Chondrocyte (in vitro differentiated cells): ENCODE results near the gene ZDHHC8. TPM values are rescaled to one million over a fixed set of nuclear protein-coding genes. Genes with fewer than 3 reads are reported as not detected.

Experiments
- DNase-seq: peaks from one replicate; pipeline ENCODE4 v3.0.0; 2021; ENCODE audit warnings: mixed read lengths, low spot score
- H3K27ac Mint-ChIP-seq: one replicate; pipeline ENCODE4 v1.8.0; 2021; ENCODE audit warnings: mild to moderate bottlenecking, moderate library complexity, mixed read lengths; ENCODE audit not compliant: unreplicated experiment
- H3K27me3 Mint-ChIP-seq: 2 replicates; pipeline ENCODE4 v1.8.0; 2021; ENCODE audit warnings: low read depth, mixed read lengths
- H3K36me3 Mint-ChIP-seq: 2 replicates; pipeline ENCODE4 v1.8.0; 2021; ENCODE audit warnings: low read depth, mixed read lengths
- H3K4me1 Mint-ChIP-seq: 2 replicates; pipeline ENCODE4 v1.8.0; 2021; ENCODE audit warnings: low read depth, mild to moderate bottlenecking, mixed read lengths
- H3K4me3 Mint-ChIP-seq: one replicate; pipeline ENCODE4 v1.8.0; 2021; ENCODE audit warnings: mild to moderate bottlenecking, moderate library complexity, mixed read lengths; ENCODE audit not compliant: unreplicated experiment
- H3K9me3 Mint-ChIP-seq: 2 replicates; pipeline ENCODE4 v1.8.0; 2021; ENCODE audit warnings: low read depth, mixed read lengths
- CTCF ChIP-seq: fragments of 200-600 bp; sonication (generic); IDR thresholded peaks from 2 replicates; pipeline ENCODE4 v1.5.0; 2021; ENCODE audit warnings: antibody characterized with exemption, mild to moderate bottlenecking, moderate library complexity
- total RNA-seq: library from RNA; stranded (reverse); gene quantifications from 3 replicates; pipeline ENCODE4 v1.2.1, GENCODE V29; 2021

The ZDHHC8 gene
- total RNA-seq, 1 donor from 2014 or later: 95.2 TPM

GRCh38 chr22:20147237-20147988 is 15.8 kb downstream of the ZDHHC8 start:
- no peak for TF ChIP-seq CTCF
- Mint-ChIP-seq H3K4me3 (no peak overlapping the region), H3K36me3 (no peaks in the 10 kb centered on the region), H3K4me1 (no peaks in the 10 kb centered on the region), H3K27me3 (no peaks in the 10 kb centered on the region), H3K9me3 (no peaks in the 10 kb centered on the region), H3K27ac (no peak overlapping the region)
- DNase-seq: no peak

- Mint-ChIP-seq H3K27me3 (no peaks in the 10 kb centered on the region), H3K4me1 (no peaks in the 10 kb centered on the region), H3K4me3 (no peak overlapping the region), H3K36me3 (no peaks in the 10 kb centered on the region), H3K9me3 (no peaks in the 10 kb centered on the region), H3K27ac (no peak overlapping the region)
- no peak for DNase-seq
- TF ChIP-seq CTCF: no peak
Observed at GRCh38 chr22:20148414-20148813, 16.8 kb downstream of the ZDHHC8 start.

- DNase-seq: no peak
- Mint-ChIP-seq H3K9me3 (no peaks in the 10 kb centered on the region), H3K27ac (no peak overlapping the region), H3K4me1 (peaks cover 7% of the 10 kb centered on the region), H3K36me3 (no peaks in the 10 kb centered on the region), H3K4me3 (no peak overlapping the region), H3K27me3 (no peaks in the 10 kb centered on the region)
- TF ChIP-seq CTCF: no peak
Observed at GRCh38 chr22:20149257-20150250, 17.9 kb downstream of the ZDHHC8 start.

GRCh38 chr22:20150381-20151275 is 19.0 kb downstream of the ZDHHC8 start, which contains the start of gene CCDC188:
CCDC188 (minus strand) TSS chr22:20151055; CDS start chr22:20150986, 69 bp downstream.
- H3K27me3 Mint-ChIP-seq: no peaks in the 10 kb centered on the region
- no peak within 1 kb of the TSS for H3K27ac Mint-ChIP-seq
- no peaks in the 10 kb centered on the region for H3K36me3 Mint-ChIP-seq
- no peaks in the 10 kb centered on the region for H3K9me3 Mint-ChIP-seq
- TF ChIP-seq CTCF: no peak
- peaks cover 9% of the 10 kb centered on the region for H3K4me1 Mint-ChIP-seq
- no peak within 1 kb of the TSS for H3K4me3 Mint-ChIP-seq
- no peak for DNase-seq
